ENCODE measurements around the gene SLC2A14.
A peak's percentile ranks its signal among the peaks of the same experiment; 100 is the strongest.
"Not testable (repeated sequence)": the region's sequence is repeated elsewhere in the genome, so short reads cannot be mapped to it uniquely, and the experiment has no call there.

The SLC2A14 gene

DNA sequence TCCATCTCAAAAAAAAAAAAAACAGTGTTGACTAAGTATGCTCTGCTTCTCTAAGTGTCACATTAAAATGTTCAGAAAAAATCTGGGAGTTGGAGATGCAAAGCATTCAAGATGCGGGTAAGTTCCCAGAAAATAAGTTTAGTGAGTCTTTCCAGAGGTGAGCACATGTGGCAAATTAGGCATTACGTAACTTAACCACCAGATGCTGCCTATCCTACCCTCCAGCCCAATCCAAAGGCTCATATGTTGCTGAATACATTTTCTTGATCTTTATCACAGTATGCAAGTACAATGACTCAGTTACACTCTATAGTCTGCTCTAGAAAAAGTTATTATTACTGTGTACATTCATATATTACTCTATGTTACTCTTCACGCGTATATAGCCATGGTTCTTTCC, 3.6 kb downstream of the SLC2A14 start:
- DNase-seq, result no peak

DNA sequence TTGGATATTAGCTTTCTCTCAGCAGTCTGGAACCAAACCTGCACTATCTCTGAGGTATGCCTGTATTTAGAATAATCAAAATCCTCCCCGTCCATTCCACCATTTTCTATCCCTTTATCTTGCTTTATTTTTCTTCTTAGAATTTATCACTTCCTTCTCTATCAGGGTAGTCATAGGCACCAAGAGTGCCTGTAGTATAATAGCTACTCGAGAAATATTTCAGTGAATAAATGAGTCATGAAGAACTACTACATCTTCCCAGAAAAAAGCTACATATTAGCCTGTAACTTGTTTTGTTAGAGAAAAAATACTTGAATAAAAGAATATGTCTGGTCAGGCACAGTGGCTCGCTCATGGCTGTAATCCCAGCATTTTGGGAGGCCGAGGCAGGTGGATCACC, 4.3 kb downstream of the SLC2A14 start:
- DNase-seq, result no peak

DNA sequence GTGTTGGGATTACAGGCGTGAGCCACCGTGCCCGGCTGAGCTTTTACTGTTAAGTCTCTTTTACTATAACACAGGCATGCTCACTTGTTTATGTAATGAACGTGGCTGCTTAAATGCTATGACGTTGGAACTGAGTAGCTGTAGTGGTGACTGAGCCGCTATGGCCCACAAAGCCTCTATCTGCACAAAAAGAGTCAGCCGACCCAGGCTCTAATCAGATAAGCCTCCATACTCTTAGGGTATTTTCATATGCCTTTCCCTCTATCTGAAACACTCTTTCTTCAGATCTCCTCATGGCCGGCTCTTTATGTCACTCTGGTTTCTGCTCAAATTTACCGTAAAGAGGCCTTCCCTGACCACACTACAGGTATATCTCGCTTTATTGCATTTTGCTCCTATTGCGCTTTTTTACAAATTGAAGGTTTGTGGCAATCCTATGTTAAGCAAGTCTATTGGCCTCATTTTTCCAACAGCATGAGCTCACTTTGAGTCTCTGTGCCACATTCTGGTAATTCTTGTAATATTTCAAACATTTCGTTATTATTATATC, 8.0 kb downstream of the SLC2A14 start:
- DNase-seq, result no peak

DNA sequence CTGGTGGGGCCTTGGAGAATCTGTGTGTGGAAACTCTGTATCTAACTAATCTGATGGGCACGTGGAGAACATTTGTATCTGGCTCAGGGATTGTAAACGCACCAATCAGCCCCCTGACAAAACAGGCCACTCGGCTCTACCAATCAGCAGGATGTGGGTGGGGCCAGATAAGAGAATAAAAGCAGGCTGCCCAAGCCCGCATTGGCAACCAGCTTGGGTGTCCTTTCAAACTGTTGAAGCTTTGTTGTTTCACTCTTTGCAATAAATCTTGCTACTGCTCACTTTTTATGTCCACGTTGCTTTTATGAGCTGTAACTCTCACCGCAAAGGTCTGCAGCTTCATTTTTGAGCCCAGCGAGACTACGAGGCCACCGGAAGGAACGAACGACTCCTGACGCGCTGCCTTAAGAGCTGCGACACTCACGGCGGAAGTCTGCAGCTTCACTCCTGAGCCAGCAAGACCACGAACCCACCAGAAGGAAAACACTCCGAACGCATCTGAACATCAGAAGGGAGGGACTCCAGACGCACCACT, 9.8 kb downstream of the SLC2A14 start:
- not testable (repeated sequence) for DNase-seq

DNA sequence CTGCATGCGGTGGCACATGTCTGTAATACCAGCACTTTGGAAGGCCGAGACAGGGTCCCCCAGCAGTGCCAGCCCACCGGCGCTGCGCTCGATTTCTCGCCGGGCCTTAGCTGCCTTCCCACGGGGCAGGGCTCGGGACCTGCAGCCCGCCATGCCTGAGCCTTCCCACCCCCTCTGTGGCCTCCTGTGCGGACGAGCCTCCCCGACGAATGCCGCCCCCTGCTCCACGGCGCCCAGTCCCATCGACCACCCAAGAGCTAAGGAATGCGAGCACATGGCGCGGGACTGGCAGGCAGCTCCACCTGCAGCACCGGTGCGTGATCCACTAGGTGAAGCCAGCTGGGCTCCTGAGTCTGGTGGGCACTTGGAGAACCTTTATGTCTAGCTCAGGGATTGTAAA, 10.4 kb downstream of the SLC2A14 start:
- not testable (repeated sequence) for DNase-seq

DNA sequence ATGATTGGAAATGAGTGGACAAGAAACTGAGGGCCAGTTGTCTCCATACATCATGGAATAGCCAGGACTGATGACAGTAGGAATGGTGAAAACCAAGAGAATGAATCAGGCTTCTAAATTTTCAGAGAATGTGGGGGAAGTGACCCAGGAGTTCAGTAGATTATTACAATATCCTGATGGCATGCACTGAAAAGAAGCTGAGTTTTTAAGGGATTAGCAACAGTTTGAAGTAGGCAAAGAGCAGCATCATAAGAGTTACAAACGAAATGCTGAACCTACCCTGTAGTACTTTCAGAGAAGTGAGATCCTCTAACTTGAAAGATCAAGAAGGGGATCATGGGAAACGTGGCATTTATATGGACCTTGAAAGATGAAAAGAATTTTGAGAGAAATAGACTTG, 13.2 kb downstream of the SLC2A14 start:
- DNase-seq, result no peak

DNA sequence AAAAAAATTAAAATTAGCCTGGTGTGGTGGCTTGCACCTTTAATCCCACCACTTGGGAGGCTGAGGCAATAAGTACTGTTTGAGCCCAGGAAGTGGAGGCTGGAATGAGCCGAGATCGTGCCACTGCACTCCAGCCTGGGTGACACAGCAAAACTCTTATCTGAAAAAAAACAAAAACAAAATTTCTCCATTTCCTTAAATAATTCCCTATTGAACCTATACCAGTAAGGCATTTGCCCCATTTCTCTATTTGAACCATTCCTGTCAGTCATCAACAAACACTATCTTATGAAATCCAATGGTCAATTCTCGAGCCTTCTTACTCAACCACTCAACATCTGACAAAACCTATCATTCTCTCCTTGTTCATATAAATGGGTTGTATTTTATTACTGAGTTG, 14.7 kb downstream of the SLC2A14 start:
- no peak for DNase-seq

DNA sequence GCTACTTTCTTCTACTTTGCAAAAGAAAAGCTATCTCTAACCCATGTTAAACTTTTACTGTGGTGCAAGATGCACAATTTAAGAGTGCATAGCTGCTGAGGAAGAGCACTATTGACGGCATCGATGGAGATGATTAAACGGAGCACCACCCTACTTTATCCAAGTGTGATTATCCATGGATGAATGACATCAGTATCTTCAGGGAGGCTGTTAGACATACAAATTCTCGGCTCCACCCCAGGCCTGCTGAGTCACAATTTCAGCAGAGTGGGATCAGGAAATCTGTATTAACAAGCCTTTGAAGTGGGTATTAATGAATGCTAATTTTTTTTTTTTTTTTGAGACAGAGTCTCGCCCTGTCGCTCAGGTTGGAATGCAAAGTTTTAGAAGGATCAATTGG, 16.2 kb downstream of the SLC2A14 start:
- no peak for DNase-seq

DNA sequence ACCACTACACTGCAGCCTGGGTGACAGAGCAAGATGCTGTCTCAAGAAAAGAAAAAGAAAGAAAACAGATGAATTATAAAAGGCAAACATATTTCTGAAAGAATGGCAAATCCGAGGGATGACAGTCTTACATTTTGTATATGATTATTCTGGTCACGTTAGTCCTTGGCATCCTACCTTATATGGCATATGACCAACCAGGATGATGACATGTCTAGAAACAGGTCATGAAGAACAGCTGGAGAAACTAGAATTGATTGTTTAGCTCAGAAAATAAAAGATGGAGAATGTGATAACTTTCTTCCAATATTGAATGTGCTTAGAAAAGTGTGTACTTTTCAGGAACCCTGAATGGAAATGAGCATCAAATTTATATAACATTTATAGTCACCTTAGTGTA, 19.2 kb downstream of the SLC2A14 start:
- DNase-seq, result no peak

DNA sequence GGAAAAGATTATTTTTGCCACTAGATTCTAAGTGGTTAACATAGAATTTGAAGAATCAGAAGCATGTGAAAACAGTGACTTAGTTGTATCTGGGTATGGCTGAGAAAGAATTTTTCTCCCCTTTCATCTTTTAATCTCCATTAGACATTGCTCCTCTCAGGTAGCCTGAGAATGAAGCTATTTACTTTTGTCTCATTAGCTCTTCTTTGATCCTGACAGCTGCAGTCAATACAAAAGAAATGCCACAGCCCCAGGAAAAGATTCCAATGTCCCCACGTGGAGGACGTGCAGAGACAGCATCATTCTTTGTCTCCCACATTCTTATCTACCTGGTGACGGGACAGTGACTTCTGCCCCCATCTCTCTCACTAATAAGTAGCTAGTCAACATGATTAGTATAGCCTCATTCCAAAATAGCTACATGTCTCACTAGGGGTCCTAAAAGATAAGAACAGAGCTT, 21.1 kb downstream of the SLC2A14 start:
- DNase-seq, result not testable (repeated sequence)

DNA sequence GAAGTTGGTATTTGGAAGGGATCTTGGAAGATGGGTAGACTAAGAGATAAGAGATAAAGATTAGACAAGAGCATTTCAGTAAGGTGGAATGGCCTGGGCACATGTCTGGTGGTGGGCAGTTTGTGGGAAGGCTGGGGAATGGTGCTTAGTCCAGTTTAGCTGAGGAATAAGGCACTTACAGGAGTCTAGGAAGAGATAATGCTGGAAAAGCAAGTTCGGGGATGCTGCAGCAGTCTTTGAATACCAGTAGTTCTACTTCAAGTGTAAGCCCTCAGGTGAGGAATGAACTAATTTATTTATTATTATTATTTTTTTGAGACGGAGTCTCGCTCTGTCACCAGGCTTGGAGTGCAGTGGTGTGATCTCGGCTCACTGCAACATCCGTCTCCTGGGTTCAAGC, 22.6 kb downstream of the SLC2A14 start:
- DNase-seq, result not testable (repeated sequence)

DNA sequence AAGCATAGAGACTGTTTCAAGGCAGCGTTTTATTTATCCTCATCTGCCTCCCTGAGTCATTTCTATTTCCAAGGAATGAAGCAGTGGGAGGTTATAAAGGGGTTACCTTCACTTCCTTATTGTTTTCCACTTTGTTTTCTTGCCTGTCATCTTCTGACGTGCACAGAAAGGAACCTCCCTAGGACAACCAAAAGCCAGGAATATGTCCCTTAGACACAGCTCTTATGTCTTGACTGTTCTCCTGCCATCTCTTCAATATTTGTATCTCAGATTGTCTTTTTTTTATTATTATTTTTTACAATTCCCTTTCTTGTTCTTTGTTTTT, 24.7 kb downstream of the SLC2A14 start:
- DNase-seq, result not testable (repeated sequence)

DNA sequence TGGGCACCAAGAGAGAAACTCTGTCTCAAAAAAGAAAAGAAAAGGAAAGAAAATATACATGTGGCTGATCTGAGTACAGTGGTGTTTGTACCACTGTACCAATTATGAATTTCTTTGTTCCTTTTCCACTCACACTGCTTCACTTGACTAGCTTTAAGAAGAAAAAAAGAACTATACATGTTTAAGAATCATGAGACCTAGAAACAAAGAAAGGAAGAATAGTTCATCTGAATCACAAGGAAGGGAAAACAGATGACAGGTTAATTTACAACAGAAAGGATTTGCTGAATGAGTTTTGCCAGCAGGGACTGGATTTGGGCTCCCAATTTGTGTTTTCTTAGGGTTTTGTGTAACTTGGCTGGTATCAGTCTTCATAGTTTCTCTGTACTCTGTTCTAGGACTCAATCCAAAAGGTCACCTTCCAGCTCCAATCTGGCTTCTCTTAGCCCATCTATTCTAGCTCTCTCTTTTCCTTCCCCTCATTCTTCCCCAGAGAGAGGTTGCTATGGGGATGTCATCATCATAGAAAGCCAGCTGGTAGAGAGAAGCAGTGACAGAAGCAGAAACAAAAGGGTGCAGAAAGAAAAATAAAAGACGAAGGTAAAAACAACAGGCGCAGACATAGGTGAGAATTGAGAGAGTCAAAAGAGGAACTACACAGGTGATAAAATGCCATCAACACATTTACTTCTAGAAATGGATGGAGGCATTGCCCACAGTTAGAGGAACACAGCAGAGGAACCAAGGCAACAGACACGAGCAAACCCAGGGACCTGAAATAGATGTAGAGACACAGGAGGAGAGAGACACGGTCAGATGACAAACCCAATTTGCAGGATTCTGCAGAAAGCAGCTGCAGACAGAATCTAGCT, 25.3 kb downstream of the SLC2A14 start:
- peak; percentile 29 for DNase-seq

DNA sequence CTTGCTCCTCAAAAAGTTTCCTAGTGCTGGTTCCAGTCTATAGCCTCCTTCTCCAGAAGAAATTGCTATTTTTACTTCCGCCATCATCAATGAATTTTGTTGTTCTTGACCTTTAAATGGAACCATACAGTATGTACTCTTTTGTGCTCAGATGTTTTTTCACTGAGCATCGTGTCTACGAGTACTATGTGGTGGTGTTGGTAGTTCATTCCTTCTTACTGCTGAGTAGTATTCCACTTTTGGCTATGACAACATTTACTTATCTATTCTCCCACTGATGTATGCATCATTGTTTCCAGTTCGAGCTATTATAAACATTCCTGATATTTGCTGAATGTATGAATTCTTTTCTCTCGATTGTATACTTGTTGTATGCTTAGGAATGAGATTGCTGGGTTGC, 28.6 kb downstream of the SLC2A14 start:
- DNase-seq, result no peak

DNA sequence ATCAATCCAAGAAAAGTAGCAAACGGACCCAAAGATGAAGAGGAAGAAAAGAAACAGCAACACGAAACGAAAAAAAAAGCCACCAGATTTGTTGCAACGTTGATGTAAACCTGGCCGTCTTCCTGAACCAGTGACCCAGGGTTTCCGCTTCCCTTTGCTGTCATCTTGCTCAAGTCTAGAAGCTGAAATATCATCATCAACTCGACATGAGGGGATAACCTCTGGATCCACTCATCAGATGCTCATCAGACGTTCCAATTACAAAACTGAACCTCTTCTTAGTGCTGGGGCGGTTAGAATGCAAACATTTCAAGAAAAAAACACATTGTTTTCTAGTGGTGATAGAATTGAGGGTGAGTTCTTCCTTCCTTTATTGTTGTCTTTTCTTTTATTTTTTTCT, 29.1 kb downstream of the SLC2A14 start:
- not testable (repeated sequence) for DNase-seq

DNA sequence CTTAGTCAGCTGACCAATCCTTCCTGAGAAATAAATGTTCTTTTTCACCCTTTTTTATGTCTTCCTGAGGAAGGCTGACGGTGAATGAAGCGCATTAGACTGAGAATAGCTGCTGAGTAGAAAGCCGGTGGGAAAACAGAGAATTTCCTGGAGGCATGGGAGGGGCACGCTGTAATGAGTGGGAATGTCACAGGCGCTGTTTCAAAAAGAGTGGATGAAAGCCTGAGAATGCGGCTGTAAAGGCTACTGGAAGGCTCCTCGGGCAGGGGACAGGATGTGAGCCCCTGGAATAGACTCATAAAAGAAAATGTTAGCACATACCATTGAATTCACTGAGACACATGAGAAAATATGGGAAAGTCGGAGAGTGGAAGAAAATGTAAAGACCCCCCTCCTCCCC, 29.6 kb downstream of the SLC2A14 start:
- DNase-seq, result not testable (repeated sequence)

DNA sequence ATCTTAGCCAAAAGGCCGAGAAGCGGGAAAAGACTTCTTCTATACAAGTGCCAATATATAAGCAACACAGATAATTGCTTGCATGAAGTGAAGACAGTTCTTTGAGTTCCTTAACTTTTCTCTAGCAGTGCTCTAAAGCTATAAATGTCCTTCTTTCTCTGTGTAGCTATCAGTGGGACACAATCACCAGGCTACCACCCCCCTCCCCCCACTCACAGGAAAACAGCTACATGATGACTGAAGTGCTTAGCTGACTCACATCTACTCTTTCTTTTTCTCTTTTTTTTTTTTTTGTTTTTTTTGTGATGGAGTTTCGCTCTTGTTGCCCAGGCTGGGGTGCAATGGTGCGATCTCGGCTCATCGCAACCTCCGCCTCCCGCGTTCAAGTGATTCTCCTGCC, 30.3 kb downstream of the SLC2A14 start:
- DNase-seq, result not testable (repeated sequence)

DNA sequence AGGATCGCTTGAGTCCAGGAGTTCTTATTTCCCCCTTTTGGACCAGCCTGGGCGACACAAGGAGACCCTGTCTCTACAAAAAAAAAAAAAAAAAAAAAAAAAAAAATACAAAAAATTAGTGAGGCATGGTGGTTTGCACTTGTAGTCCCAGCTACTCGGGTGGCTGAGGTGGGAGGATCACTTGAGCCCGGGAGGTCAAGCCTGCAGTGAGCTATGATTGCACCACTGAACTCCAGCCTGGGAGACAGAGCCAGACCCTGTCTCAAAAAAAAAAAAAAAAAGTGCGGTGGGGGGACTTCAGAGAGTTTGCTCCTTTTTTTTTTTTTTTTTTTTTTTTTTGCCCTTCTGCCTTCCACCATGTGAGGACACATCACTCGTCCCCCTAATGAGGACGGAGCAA, 32.9 kb downstream of the SLC2A14 start:
- DNase-seq, result not testable (repeated sequence)

DNA sequence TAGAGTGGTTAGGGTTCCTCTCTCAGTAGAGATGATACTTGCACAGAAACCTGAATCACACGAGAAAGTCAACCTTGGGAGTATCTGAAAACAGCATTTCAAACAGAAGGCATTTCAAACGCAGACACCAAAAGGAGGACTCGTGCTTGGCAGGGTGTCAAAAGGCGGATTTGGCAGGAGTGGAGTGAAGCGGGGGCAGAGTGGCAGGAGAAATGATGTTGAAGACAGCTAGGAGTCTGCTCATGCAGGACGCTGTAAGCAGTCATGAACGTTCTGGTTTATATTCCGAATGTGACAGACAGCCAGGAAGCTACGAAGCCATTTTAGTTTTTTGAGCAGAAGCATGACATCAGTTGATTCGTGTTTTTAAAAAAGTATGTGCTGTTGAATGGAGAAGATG, 33.5 kb downstream of the SLC2A14 start:
- DNase-seq, result peak; percentile 34

DNA sequence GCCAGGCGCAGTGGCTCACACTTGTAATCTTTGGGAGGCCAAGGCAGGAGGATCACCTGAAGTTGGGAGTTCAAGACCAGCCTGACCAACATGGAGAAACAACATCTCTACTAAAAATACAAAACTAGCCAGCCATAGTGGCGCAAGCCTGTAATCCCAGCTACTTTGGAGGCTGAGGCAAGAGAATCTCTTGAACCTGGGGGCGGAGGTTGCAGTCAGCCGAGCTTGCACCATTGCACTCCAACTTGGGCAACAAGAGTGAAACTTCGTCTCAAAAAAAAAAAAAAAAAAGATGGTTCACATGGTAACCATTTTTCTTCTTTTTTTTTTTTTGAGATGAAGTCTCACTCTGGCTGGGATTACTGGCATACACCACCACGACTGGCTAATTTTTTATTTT, 35.3 kb downstream of the SLC2A14 start:
- DNase-seq, result no peak

DNA sequence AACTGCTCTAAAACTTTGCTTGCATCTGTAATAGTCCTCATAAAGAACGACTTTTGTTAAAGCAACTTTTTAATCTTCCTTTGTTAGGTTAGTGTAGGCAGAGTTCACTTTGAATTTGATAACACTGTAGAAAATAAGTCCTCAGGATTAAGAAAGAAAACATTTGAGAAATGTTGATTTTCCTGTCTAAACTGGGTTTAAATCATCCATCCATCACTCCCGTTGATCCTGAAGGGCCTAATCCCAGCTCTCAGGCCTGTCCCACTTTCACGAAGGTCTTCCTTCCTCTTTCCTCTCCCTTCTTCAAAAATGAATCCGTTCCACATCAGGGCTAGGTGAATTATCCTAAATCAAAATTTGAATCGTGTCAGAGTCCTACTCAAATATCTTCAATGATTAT, 36.9 kb downstream of the SLC2A14 start:
- DNase-seq, result no peak

DNA sequence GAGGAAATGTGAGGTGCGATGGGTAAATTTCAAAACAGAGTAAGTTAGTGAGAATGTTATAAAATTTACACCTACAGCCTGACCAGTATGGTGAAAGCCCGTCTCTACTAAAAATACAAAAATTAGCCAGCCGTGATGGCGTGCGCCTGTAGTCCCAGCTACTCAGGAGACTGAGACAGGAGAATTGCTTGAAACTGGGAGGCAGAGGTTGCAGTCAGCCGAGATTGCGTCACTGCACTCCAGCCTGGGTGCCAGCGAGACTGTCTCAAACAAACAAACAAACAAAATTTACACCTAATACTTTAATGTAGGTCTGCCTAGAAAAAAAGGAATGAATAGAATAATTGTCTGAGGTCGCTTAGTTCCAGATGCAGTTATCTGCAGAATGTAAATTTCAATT, 37.6 kb downstream of the SLC2A14 start:
- no peak for DNase-seq

DNA sequence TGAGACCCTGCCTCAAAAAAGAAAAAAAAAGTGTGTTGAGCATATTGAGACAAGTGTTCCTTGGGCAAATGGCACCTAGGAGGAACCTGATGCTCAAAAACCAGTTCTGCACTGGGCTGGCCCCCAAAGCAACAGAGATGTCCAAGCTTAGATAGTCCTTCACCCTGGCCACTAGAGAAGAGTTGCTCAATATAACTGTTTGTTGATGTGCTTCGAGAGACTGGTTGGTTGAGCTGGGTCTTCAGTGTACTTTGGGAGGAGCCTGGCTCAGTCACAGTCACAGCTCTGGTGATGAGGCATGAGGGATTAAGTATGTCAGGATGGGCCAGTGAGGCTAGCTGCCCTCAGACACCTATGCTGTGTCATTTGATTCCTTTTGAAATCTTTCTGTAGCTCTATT, 38.0 kb downstream of the SLC2A14 start:
- DNase-seq, result no peak

DNA sequence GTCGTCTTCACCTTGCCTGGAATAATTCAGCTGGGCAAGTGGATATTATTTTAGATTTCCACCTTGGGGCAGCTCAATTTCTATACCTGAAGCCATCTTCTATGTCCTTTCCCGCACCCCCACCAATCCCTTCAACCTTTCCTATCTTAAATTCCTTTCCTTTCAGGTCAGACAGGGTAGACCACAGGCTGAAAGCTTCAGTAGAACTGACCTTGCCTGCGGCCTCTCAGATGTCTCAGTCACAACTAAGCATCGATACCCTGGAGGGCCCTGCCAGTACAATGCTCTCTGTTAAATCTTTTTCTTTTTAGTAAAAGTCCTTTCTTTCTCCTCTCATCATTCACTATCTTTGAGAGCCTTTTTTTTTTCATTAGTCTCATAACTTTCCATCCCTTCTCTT, 38.9 kb downstream of the SLC2A14 start:
- no peak for DNase-seq

DNA sequence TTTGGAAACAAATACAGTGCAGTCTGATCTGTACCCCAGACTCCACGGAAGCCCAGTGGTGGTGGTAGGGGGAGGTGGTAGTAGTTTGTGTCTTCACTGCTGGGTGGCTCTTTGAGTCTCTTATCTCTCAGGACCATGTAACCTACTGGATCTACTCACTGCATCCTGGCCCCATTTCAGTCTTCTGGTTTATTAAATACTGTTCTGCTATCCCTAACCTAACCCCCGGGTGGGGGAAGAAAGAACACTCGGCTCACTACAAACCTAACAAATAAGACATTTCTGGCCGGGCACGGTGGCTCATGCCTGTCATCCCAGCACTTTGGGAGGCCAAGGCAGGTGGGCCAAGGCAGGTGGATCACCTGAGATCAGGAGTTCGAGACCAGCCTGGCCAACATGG, 39.5 kb downstream of the SLC2A14 start:
- not testable (repeated sequence) for DNase-seq
